OCI-LY7 (cell line): ENCODE results near the gene MAPKAPK3. TPM values are rescaled to one million over a fixed set of nuclear protein-coding genes. Genes with fewer than 3 reads are reported as not detected.

Experiments used
- BruUV-seq: library from RNA; stranded (reverse); fragments of 400-500 nt; replicated peaks from 2 replicates; lab custom pipeline; 2021; lab: Mats Ljungman, UMichigan
- CTCF ChIA-PET: fragments of 300-600 bp; sonication (Branson Sonifier 250); formaldehyde crosslinking; loops from one replicate; lab custom pipeline; 2022; ENCODE audit warnings: antibody characterized with exemption; ENCODE audit not compliant: unreplicated experiment; lab: Charles Lee
- POLR2A ChIA-PET: fragments of 300-600 bp; sonication (Branson Sonifier 250); formaldehyde crosslinking; loops from one replicate; lab custom pipeline; 2022; ENCODE audit warnings: antibody characterized with exemption; lab: Charles Lee
- DNase-seq: peaks from one replicate; pipeline ENCODE4 v3.0.0-alpha.2; 2015; ENCODE audit warnings: low spot score
- H2AFZ ChIP-seq: fragments of 200-600 bp; sonication (generic), shearing (Covaris generic); 2 replicates; pipeline ENCODE4 v1.6.1; 2014; ENCODE audit warnings: mild to moderate bottlenecking, antibody characterized with exemption, low read length, moderate library complexity
- H3K27ac ChIP-seq: fragments of 200-600 bp; sonication (generic); 2 replicates; pipeline ENCODE4 v1.5.1; 2014; ENCODE audit warnings: mixed run types, low read depth, mild to moderate bottlenecking, moderate library complexity, low read length, inconsistent platforms; ENCODE audit not compliant: poor library complexity, severe bottlenecking
- H3K36me3 ChIP-seq: fragments of 200-600 bp; sonication (generic); 2 replicates; pipeline ENCODE4 v1.6.1; 2014; ENCODE audit warnings: mild to moderate bottlenecking, antibody characterized with exemption, low read length, moderate library complexity, mixed read lengths; ENCODE audit not compliant: insufficient read depth
- H3K4me1 ChIP-seq: fragments of 200-600 bp; sonication (generic); 2 replicates; pipeline ENCODE4 v1.5.1; 2014; ENCODE audit warnings: mild to moderate bottlenecking, low read length; ENCODE audit not compliant: insufficient read depth, poor library complexity, severe bottlenecking
- H3K4me2 ChIP-seq: fragments of 200-600 bp; sonication (generic); 2 replicates; pipeline ENCODE4 v1.6.1; 2014; ENCODE audit warnings: mild to moderate bottlenecking, low read length
- H3K4me3 ChIP-seq: fragments of 200-600 bp; sonication (generic); 2 replicates; pipeline ENCODE4 v1.5.1; 2014; ENCODE audit warnings: mild to moderate bottlenecking, low read depth, low read length; ENCODE audit not compliant: poor library complexity, severe bottlenecking
- H3K79me2 ChIP-seq: fragments of 200-600 bp; sonication (generic); 2 replicates; pipeline ENCODE4 v1.6.1; 2016; ENCODE audit warnings: low read depth, mild to moderate bottlenecking, low read length, moderate library complexity, mixed read lengths; ENCODE audit not compliant: insufficient read depth
- H3K9me2 ChIP-seq: fragments of 200-600 bp; sonication (generic); 2 replicates; pipeline ENCODE4 v1.6.1; 2016; ENCODE audit warnings: mild to moderate bottlenecking, low read length, mixed read lengths; ENCODE audit not compliant: insufficient read depth
- H3K9me3 ChIP-seq: fragments of 200-600 bp; sonication (generic); 2 replicates; pipeline ENCODE4 v1.6.1; 2014; ENCODE audit warnings: mild to moderate bottlenecking, mixed run types, low read length, mixed read lengths
- H4K20me1 ChIP-seq: fragments of 200-600 bp; sonication (generic); 2 replicates; pipeline ENCODE4 v1.6.1; 2014; ENCODE audit warnings: mild to moderate bottlenecking, antibody characterized with exemption, low read length, moderate library complexity, mixed read lengths; ENCODE audit not compliant: insufficient read depth
- EZH2phosphoT487 ChIP-seq: fragments of 200-600 bp; sonication (generic); IDR thresholded peaks from 2 replicates; pipeline ENCODE4 v1.6.1; 2018; ENCODE audit warnings: low read depth, borderline replicate concordance, mild to moderate bottlenecking, mixed run types, antibody characterized with exemption, low read length, moderate library complexity, mixed read lengths
- intact Hi-C: fragments of 100-400 bp; cut with micrococcal nuclease; formaldehyde crosslinking; loops from one replicate; pipeline ENCODE4 v1.10.0; 2022; ENCODE audit not compliant: unreplicated experiment
- total RNA-seq, 2 experiments: library from RNA; depleted of rRNA in 1 of 2; stranded (reverse); fragments of >200 nt in 1 of 2; shearing (Covaris generic) in 1 of 2; gene quantifications; 2 replicates each; pipeline ENCODE4 v1.2.3, GENCODE V29; 2014 to 2022
- TF ChIP-seq, protein P1 (sequence below): fragments of 200-600 bp; sonication (generic); conservative IDR thresholded peaks from 2 replicates; pipeline ENCODE4 v1.5.1; 2014; ENCODE audit warnings: mild to moderate bottlenecking, antibody characterized with exemption, low read length, moderate library complexity, mixed read lengths

MAPKAPK3 gene
- total RNA-seq, 2 experiments from 2014 or later, result 17.5 to 25.2 TPM

DNA sequence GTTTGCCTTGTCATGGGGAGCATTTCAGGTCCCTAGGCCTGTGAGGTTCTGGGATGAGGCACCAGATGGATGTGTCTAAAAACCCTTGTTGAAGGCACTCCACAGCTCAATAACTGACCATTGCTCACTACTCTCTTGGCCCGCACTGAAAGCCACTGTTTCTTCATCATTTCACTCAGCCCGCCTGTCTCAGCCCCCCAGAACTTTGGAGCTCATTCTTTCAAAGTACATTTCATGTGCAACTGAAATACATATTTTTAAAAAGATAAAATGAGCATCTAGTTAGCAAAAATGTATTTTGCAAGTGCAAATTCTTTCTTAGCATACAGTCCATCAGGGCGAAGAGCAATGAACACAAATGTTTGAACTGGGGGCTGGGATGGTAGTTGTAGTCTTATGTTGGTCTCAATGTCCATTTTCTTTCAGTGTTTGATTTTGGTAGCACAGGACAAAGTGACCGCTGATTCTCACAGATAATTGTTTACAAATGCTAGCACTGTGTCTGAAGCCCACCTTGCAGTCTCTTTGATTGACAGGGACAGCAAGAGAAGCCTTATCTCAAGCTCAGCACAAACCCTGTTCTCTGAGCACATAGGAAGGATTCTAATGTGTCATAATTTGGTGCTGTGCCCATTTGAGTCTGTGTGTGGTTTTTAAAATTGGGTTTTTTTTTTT lies 28.1 kb upstream of the MAPKAPK3 start:
- Histone ChIP-seq H3K36me3 (no peaks in the 10 kb centered on the region), H3K4me1 (peaks cover 10% of the 10 kb centered on the region), H3K9me3 (no peaks in the 10 kb centered on the region), H2AFZ (no peak overlapping the region), H3K4me2 (no peak overlapping the region), H3K27ac (no peak overlapping the region), H3K79me2 (no peaks in the 10 kb centered on the region), H3K9me2 (no peaks in the 10 kb centered on the region), H4K20me1 (no peaks in the 10 kb centered on the region), H3K4me3 (no peak overlapping the region)
- TF ChIP-seq EZH2phosphoT487, result no peak
- TF ChIP-seq, protein P1, sequence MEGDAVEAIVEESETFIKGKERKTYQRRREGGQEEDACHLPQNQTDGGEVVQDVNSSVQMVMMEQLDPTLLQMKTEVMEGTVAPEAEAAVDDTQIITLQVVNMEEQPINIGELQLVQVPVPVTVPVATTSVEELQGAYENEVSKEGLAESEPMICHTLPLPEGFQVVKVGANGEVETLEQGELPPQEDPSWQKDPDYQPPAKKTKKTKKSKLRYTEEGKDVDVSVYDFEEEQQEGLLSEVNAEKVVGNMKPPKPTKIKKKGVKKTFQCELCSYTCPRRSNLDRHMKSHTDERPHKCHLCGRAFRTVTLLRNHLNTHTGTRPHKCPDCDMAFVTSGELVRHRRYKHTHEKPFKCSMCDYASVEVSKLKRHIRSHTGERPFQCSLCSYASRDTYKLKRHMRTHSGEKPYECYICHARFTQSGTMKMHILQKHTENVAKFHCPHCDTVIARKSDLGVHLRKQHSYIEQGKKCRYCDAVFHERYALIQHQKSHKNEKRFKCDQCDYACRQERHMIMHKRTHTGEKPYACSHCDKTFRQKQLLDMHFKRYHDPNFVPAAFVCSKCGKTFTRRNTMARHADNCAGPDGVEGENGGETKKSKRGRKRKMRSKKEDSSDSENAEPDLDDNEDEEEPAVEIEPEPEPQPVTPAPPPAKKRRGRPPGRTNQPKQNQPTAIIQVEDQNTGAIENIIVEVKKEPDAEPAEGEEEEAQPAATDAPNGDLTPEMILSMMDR, result no peak
- ChIA-PET POLR2A (interaction anchor here (0.6 to 1.3 kb wide), 2 partner anchors 20 to 63 kb away, joined by 4 read pairs; no protein-coding TSS in a partner anchor), CTCF (interaction anchor here (0.6 kb wide), 2 partner anchors 19 to 1854 kb away, joined by 3 to 4 read pairs; no protein-coding TSS in a partner anchor)
- intact Hi-C loops, result no loop called here
- no TSS peak for BruUV-seq
- DNase-seq, result no peak

DNA sequence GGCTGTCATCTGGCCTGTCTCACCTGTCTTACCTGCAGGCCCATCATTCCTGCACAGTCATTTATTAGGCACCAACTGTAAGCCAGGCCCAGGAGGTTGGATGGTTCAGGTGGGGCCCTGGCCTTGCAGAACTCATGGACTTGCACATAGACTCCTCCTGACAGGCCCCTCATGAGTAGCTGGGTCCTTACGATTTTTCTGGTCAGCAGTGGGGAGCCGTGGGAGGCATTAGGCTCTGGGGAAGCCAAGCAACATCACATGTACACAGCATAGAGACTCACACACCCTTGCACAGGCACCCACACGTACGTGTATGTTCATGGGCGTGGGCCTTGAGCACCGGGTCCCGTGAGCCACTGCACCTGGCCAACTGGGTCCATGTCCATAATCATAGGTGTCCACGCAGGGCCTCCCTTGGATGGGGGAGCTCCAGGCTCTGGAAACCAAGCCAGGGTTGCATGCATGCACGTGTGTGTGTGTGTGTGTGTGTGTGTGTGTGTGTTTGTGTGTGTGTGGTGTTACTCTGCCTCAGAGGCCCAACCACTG lies 25.7 kb upstream of the MAPKAPK3 start:
- Histone ChIP-seq H3K4me2 (no peak overlapping the region), H2AFZ (no peak overlapping the region), H3K27ac (no peak overlapping the region), H3K4me1 (peaks cover 10% of the 10 kb centered on the region), H3K4me3 (no peak overlapping the region), H4K20me1 (no peaks in the 10 kb centered on the region), H3K9me2 (no peaks in the 10 kb centered on the region), H3K36me3 (no peaks in the 10 kb centered on the region), H3K79me2 (no peaks in the 10 kb centered on the region), H3K9me3 (no peaks in the 10 kb centered on the region)
- TF ChIP-seq EZH2phosphoT487, result no peak
- TF ChIP-seq, protein P1, result peak; percentile 13; the same call in 1 of the 2 replicates
- no peak for DNase-seq
- ChIA-PET CTCF (interaction anchor here (1.3 kb wide), 1 partner anchor 61 kb away, joined by 3 read pairs; no protein-coding TSS in a partner anchor), POLR2A (interaction anchor here (0.6 kb wide), 2 partner anchors 46 to 853 kb away, joined by 3 read pairs; no protein-coding TSS in a partner anchor)
- BruUV-seq, result no TSS peak
- intact Hi-C loops, result loop anchor here (2.0 kb wide), 1 partner anchor 24 kb away; no protein-coding TSS in a partner anchor
